Gastroesophageal sphincter (tissue), 4 donors: ENCODE results near the gene PCID2. TPM values are rescaled to one million over a fixed set of nuclear protein-coding genes. Genes with fewer than 3 reads are reported as not detected.
"Not testable (repeated sequence)": the region's sequence is repeated elsewhere in the genome, so short reads cannot be mapped to it uniquely, and the experiment has no call there.

ENCODE experiments used
- ATAC-seq: fragments of 150-250 bp; one replicate; pipeline ENCODE4 v1.9.1; 2016; ENCODE audit warnings: mild to moderate bottlenecking, moderate library complexity
- H3K27ac ChIP-seq, 4 donors: fragments of 200-600 bp; sonication (generic) in 3 of 4; 1 replicate in 3 of 4; 2 replicates in 1 of 4; pipeline ENCODE4 v1.5.1; 2016 to 2019
- H3K27me3 ChIP-seq: fragments of 200-600 bp; sonication (generic); one replicate; pipeline ENCODE4 v1.5.1; 2019
- H3K36me3 ChIP-seq, 2 donors: fragments of 200-600 bp; sonication (generic); one replicate each; pipeline ENCODE4 v1.5.1; 2019; ENCODE audit warnings: control low read depth in 1 of 2
- H3K4me1 ChIP-seq, 3 donors: fragments of 200-600 bp; sonication (generic); 1 replicate in 2 of 3; 2 replicates in 1 of 3; pipeline ENCODE4 v1.5.1; 2016 to 2019; ENCODE audit warnings: control low read depth in 2 of 3
- H3K4me3 ChIP-seq, 2 donors: fragments of 200-600 bp; sonication (generic); one replicate each; pipeline ENCODE4 v1.5.1; 2019; ENCODE audit warnings: mild to moderate bottlenecking in 1 of 2, moderate library complexity in 1 of 2
- H3K9me3 ChIP-seq, 3 donors: fragments of 200-600 bp; sonication (generic); one replicate each; pipeline ENCODE4 v1.5.1; 2017 to 2019; ENCODE audit warnings: control low read depth in 2 of 3
- CTCF ChIP-seq, 4 experiments: fragments of 200-600 bp in 2 of 4; fragments of 450-650 bp in 2 of 4; sonication (generic) in 1 of 4; IDR thresholded peaks; one replicate each; pipeline ENCODE4 v1.5.1; 2017 to 2019; ENCODE audit warnings: antibody characterized with exemption in 4 of 4, mild to moderate bottlenecking in 2 of 4, moderate library complexity in 2 of 4
- EP300 ChIP-seq: sonication (generic); formaldehyde crosslinking; IDR thresholded peaks from one replicate; pipeline ENCODE4 v1.6.1; 2017; ENCODE audit warnings: antibody characterized with exemption, mild to moderate bottlenecking
- POLR2A ChIP-seq, 2 donors: fragments of 450-650 bp; IDR thresholded peaks; one replicate each; pipeline ENCODE4 v1.6.1; 2017; ENCODE audit warnings: antibody characterized with exemption in 2 of 2, mild to moderate bottlenecking in 2 of 2, moderate library complexity in 1 of 2
- POLR2AphosphoS5 ChIP-seq: sonication (generic); formaldehyde crosslinking; IDR thresholded peaks from one replicate; pipeline ENCODE4 v1.6.1; 2017; ENCODE audit warnings: antibody characterized with exemption
- WGBS, 2 donors: methylation state at CpG; one replicate each; pipeline ENCODE4 v1.1.5; 2018; ENCODE audit warnings: low coverage in 1 of 2; 5-methylcytosine and 5-hydroxymethylcytosine counted together
- total RNA-seq, 4 donors: library from RNA; depleted of rRNA; stranded (reverse); fragments of >200 nt; gene quantifications; one replicate each; pipeline ENCODE4 v1.1.0, GENCODE V29; 2016

Gene PCID2
- total RNA-seq, 4 donors from 2014 or later, result 43.7 to 76.0 (median 48.8) TPM

DNA sequence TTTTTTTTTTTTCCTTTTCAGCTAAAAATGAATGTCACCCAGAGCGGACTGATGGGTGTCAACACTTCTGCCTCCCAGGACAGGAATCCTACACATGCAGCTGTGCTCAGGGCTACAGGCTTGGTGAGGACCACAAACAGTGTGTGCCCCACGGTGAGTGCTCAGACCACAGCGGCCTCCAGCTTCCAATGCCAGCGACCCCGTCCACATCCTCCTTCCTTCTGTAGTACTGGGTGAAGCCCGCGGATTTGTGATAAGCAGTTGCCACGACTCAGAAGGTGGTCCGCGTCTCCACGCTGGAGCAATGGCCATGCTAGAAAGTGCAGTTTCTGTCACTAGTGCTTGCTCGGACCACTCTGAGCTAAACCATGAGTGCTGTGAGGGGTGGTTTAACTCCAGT lies 44.0 kb downstream of the PCID2 start:
- Histone ChIP-seq H3K36me3 (peaks cover 0 to 3% of the 10 kb centered on the region in 2 donors), H3K9me3 (peaks cover 0 to 5% (median 0%) of the 10 kb centered on the region in 3 donors), H3K27ac (no peak overlapping the region), H3K27me3 (peaks cover 33% of the 10 kb centered on the region), H3K4me1 (no peaks in the 10 kb centered on the region), H3K4me3 (no peak overlapping the region)
- TF ChIP-seq POLR2A (IDR thresholded peaks at IDR 0.05) (no peak), CTCF (IDR thresholded peaks at IDR 0.05) (no peak), EP300 (no peak), POLR2AphosphoS5 (no peak)
- no peak for ATAC-seq
- WGBS, 2 donors, result 63 to 78% methylated on average over 9 to 11 of the region's 12 CpGs

DNA sequence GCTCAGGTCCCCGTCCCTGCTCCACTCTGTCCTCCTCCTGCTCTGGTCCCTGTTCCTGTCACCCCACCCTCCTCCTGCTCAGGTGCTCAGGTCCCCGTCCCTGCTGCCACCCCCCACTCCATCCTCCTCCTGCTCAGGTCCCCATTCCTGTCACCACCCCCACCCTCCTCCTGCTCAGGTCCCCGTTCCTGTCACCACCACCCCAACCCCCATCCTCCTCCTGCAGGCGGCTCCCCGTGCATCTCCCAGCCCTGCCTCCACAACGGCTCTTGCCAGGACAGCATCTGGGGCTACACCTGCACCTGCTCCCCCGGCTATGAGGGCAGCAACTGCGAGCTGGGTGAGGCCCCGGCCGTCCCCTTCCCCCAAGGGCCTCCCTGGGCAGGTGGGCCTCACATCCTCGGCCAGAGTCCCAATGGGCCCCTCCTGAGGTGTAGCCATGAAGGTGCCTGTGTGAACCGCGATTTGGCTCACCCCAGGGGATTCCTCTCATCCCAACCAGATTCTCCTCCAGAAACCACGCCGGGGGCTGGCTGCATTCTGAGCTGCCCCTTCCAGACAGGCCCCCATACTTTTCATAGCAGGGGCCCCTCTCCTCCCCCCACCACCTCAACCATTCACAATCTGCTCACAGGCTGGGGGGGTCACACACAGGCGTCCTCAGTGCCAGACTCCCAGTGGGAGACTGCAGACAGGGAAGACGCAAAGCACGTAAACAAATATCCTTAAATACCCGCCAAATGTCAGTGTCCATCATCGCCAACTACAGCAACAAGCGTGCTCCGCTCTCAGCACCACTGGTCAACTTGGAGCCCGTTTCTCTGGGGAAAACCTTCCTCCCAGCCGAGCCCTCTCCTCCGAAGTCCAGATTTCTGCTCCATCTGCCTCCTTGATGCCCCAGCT lies 45.4 kb downstream of the PCID2 start:
- Histone ChIP-seq H3K27ac (no peak overlapping the region), H3K4me3 (no peak overlapping the region), H3K27me3 (peaks cover 46% of the 10 kb centered on the region), H3K36me3 (no peaks in the 10 kb centered on the region), H3K4me1 (no peaks in the 10 kb centered on the region), H3K9me3 (peaks cover 0 to 5% (median 0%) of the 10 kb centered on the region in 3 donors)
- 26 to 86% methylated on average over 2 to 7 of the region's 25 CpGs for WGBS, 2 donors
- no peak for ATAC-seq
- TF ChIP-seq EP300 (no peak), POLR2A (IDR thresholded peaks at IDR 0.05) (no peak), CTCF (IDR thresholded peaks at IDR 0.05) (no peak), POLR2AphosphoS5 (no peak)

DNA sequence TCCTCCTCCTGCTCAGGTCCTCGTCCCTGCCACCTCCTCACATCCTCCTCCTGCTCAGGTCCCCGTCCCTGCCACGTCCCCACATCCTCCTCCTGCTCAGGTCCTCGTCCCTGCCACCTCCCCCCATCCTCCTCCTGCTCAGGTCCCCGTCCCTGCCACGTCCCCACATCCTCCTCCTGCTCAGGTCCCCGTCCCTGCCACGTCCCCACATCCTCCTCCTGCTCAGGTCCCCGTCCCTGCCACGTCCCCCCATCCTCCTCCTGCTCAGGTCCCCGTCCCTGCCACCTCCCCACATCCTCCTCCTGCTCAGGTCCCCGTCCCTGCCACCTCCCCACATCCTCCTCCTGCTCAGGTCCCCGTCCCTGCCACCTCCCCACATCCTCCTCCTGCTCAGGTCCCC lies 46.5 kb downstream of the PCID2 start:
- WGBS, 2 donors, result 41% methylated on average over 3 of the region's 13 CpGs; no CpG with 5 or more reads in 1 of the 2 donors
- not testable (repeated sequence) for H3K36me3 ChIP-seq, H3K4me1 ChIP-seq, ATAC-seq, H3K27ac ChIP-seq, H3K4me3 ChIP-seq, H3K9me3 ChIP-seq
- peaks cover 46% of the 10 kb centered on the region for H3K27me3 ChIP-seq

DNA sequence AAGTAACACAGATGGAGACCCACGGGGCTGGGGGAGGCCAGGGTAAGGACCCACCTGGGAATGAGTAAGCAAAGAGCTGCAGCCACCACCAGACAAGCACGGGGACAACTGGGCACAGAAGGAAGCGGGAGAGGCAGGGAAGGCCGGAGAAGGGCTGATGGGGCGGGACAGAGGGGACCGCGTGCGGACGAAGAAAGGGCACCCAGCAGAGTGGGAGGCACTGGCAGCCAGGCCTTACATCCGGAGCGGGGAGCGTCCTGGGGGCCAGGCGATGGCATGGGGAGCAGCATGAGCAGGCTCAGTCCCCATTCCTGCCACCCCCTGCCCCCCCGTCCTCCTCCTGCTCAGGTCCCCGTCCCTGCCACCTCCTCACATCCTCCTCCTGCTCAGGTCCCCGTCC lies 47.0 kb downstream of the PCID2 start:
- Histone ChIP-seq H3K36me3 (no peaks in the 10 kb centered on the region), H3K9me3 (no peaks in the 10 kb centered on the region), H3K4me1 (no peaks in the 10 kb centered on the region), H3K4me3 (no peak overlapping the region), H3K27ac (no peak overlapping the region), H3K27me3 (peaks cover 46% of the 10 kb centered on the region)
- WGBS, 2 donors, result 39% methylated on average over 12 of the region's 16 CpGs; no CpG with 5 or more reads in 1 of the 2 donors
- no peak for TF ChIP-seq EP300
- no peak for TF ChIP-seq POLR2A (IDR thresholded peaks at IDR 0.05)
- no peak for TF ChIP-seq POLR2AphosphoS5
- no peak for TF ChIP-seq CTCF (IDR thresholded peaks at IDR 0.05)
- ATAC-seq, result no peak

DNA sequence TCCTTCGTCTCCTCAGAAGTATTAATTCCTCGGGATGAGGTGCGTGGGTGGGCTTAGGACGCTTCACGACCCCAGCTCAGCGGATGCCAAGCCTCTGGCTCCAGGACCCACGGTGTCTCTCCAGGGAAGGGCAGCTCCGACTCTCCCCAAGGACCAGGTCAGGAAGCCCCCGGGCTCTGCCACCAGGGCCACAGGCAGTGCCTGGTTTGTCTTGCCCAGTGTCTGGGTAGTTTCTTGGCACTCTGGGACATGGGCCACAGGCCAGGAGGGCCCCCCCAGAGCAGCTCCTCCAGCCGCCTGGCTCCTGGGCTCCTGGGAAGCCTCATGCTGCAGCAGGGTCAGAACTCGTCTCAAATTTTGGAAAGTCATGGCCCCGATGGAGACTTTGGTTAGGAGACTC lies 47.5 kb downstream of the PCID2 start:
- peaks cover 46% of the 10 kb centered on the region for H3K27me3 ChIP-seq
- WGBS, 2 donors, result 65 to 80% methylated on average over 1 to 3 of the region's 12 CpGs
- H3K27ac ChIP-seq, result no peak overlapping the region
- no peak overlapping the region for H3K4me3 ChIP-seq
- no peaks in the 10 kb centered on the region for H3K4me1 ChIP-seq
- no peaks in the 10 kb centered on the region for H3K36me3 ChIP-seq
- H3K9me3 ChIP-seq, result no peaks in the 10 kb centered on the region
- ATAC-seq, result no peak
- TF ChIP-seq EP300 (no peak), POLR2AphosphoS5 (no peak), CTCF (IDR thresholded peaks at IDR 0.05) (no peak), POLR2A (IDR thresholded peaks at IDR 0.05) (no peak)
